Chondrocyte (in vitro differentiated cells): ENCODE data around the gene EIF5. TPM values are rescaled to one million over a fixed set of nuclear protein-coding genes. Genes with fewer than 3 reads are reported as not detected.
A peak's percentile ranks its signal among the peaks of the same experiment; 100 is the strongest.

ENCODE experiments used
- DNase-seq: peaks from one replicate; pipeline ENCODE4 v3.0.0; 2021; ENCODE audit warnings: mixed read lengths, low spot score
- H3K27ac Mint-ChIP-seq: one replicate; pipeline ENCODE4 v1.8.0; 2021; ENCODE audit warnings: mild to moderate bottlenecking, moderate library complexity, mixed read lengths; ENCODE audit not compliant: unreplicated experiment
- H3K27me3 Mint-ChIP-seq: 2 replicates; pipeline ENCODE4 v1.8.0; 2021; ENCODE audit warnings: low read depth, mixed read lengths
- H3K36me3 Mint-ChIP-seq: 2 replicates; pipeline ENCODE4 v1.8.0; 2021; ENCODE audit warnings: low read depth, mixed read lengths
- H3K4me1 Mint-ChIP-seq: 2 replicates; pipeline ENCODE4 v1.8.0; 2021; ENCODE audit warnings: low read depth, mild to moderate bottlenecking, mixed read lengths
- H3K4me3 Mint-ChIP-seq: one replicate; pipeline ENCODE4 v1.8.0; 2021; ENCODE audit warnings: mild to moderate bottlenecking, moderate library complexity, mixed read lengths; ENCODE audit not compliant: unreplicated experiment
- H3K9me3 Mint-ChIP-seq: 2 replicates; pipeline ENCODE4 v1.8.0; 2021; ENCODE audit warnings: low read depth, mixed read lengths
- total RNA-seq: library from RNA; stranded (reverse); gene quantifications from 3 replicates; pipeline ENCODE4 v1.2.1, GENCODE V29; 2021
- TF ChIP-seq, protein P1 (sequence below): fragments of 200-600 bp; sonication (generic); IDR thresholded peaks from 2 replicates; pipeline ENCODE4 v1.5.0; 2021; ENCODE audit warnings: antibody characterized with exemption, mild to moderate bottlenecking, moderate library complexity

Gene EIF5
- total RNA-seq, 1 donor from 2014 or later, result 212 TPM

- no peaks in the 10 kb centered on the region for H3K9me3 Mint-ChIP-seq
- no peak for DNase-seq
- TF ChIP-seq, protein P1, sequence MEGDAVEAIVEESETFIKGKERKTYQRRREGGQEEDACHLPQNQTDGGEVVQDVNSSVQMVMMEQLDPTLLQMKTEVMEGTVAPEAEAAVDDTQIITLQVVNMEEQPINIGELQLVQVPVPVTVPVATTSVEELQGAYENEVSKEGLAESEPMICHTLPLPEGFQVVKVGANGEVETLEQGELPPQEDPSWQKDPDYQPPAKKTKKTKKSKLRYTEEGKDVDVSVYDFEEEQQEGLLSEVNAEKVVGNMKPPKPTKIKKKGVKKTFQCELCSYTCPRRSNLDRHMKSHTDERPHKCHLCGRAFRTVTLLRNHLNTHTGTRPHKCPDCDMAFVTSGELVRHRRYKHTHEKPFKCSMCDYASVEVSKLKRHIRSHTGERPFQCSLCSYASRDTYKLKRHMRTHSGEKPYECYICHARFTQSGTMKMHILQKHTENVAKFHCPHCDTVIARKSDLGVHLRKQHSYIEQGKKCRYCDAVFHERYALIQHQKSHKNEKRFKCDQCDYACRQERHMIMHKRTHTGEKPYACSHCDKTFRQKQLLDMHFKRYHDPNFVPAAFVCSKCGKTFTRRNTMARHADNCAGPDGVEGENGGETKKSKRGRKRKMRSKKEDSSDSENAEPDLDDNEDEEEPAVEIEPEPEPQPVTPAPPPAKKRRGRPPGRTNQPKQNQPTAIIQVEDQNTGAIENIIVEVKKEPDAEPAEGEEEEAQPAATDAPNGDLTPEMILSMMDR, result no peak
- H3K27ac Mint-ChIP-seq, result peak overlapping the region; percentile 94
- H3K4me3 Mint-ChIP-seq, result peak overlapping the region; percentile 88
- H3K27me3 Mint-ChIP-seq, result no peaks in the 10 kb centered on the region
- H3K4me1 Mint-ChIP-seq, result peaks cover 37% of the 10 kb centered on the region
- no peaks in the 10 kb centered on the region for H3K36me3 Mint-ChIP-seq
Observed at GRCh38 chr14:103384450-103385151, 50.6 kb downstream of the EIF5 start.

DNA sequence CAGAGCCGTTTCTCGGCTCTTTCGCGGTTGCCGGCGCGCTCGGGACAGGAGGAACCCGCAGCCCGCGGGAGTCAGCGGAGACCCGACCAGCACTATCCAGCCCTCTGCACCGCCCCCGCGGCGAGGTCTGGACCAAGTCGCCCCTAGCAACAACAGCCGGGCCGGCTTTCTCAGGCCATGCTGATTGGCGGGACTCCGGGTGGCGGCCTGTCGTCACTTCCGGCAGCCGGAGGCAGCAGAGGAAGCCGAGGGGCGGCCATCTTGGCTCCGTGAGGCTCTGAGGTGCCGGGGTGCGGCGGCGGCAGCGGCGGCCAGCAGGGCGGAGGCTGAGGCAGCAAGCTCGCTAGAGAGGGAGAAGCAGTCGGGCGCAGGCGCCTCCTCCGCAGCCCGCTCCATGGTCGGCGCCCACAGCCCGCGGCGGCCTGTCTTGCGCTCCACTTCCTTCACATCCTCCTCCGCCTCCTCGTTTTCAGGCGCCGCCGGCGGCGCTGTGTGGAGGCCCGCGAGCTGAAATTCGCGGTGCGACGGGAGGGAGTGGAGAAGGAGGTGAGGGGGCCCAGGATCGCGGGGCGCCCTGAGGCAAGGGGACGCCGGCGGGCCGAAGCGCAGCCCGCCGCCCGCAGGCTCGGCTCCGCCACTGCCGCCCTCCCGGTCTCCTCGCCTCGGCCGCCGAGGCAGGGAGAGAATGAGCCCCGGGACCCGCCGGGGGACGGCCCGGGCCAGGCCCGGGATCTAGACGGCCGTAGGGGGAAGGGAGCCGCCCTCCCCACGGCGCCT is 51.3 kb downstream of the EIF5 start, which contains the start of gene MARK3:
Gene MARK3, plus strand, starts transcription at position 264 of the 777 bp plus-strand sequence. CDS start 615 bp downstream, outside the sequence.
- H3K4me3 Mint-ChIP-seq, result peak within 1 kb of the TSS; percentile 91
- no peaks in the 10 kb centered on the region for H3K36me3 Mint-ChIP-seq
- peaks cover 37% of the 10 kb centered on the region for H3K4me1 Mint-ChIP-seq
- peak; percentile 100 for DNase-seq
- no peaks in the 10 kb centered on the region for H3K9me3 Mint-ChIP-seq
- H3K27ac Mint-ChIP-seq, result peak within 1 kb of the TSS; percentile 97
- TF ChIP-seq, protein P1, result peak; percentile 67
- H3K27me3 Mint-ChIP-seq, result no peaks in the 10 kb centered on the region

- Mint-ChIP-seq H3K9me3 (no peaks in the 10 kb centered on the region), H3K4me3 (peak overlapping the region; percentile 91), H3K36me3 (no peaks in the 10 kb centered on the region), H3K27me3 (no peaks in the 10 kb centered on the region), H3K4me1 (peaks cover 39% of the 10 kb centered on the region), H3K27ac (peak overlapping the region; percentile 97)
- TF ChIP-seq, protein P1, result no peak
- DNase-seq, result no peak
Observed at GRCh38 chr14:103385929-103386712, 52.1 kb downstream of the EIF5 start.

DNA sequence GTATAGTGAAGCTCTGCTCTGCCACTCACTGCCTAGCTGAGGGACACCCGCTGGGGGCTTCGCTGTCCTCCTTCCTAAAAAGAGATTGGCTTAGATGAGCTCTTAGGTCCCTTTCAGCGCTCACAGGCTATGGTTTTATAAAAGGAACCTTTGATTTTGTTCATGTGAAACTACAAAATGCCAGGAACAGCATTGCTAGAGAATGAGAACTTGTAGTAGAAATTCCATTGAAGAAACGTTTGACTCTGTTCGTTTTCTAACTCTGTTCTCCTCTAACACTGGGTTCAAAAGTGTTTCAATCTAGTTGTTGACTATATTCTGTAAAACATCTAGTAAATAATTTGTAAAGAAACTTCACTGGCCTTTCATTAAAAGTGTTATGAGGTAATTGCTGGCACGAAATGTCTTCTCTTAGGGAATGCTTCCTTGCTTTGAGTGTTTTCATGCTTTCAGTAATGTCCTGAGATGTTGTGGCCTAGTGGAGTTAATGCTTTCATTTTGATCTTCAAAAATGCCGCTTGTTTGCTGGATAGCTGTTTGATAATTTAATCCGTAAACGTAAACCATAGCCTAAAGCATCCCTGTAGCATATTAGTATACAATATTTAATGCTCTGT is 52.8 kb downstream of the EIF5 start:
- Mint-ChIP-seq H3K27ac (peak overlapping the region; percentile 97), H3K36me3 (no peaks in the 10 kb centered on the region), H3K4me3 (peak overlapping the region; percentile 91), H3K4me1 (peaks cover 39% of the 10 kb centered on the region), H3K9me3 (no peaks in the 10 kb centered on the region), H3K27me3 (no peaks in the 10 kb centered on the region)
- no peak for DNase-seq
- TF ChIP-seq, protein P1, result peak; percentile 5
